G401 (cell line): ENCODE results near the gene TSPAN10. TPM values are rescaled to one million over a fixed set of nuclear protein-coding genes. Genes with fewer than 3 reads are reported as not detected.

Experiments
- DNase-seq: peaks from one replicate; pipeline ENCODE4 v3.0.0-alpha.2; 2015; ENCODE audit warnings: low spot score
- in situ Hi-C: cut with HindIII; loops from 2 replicates; pipeline ENCODE4 v1.10.0; 2016; ENCODE audit warnings: low sequenced_read_pairs, mixed read lengths
- total RNA-seq: library from RNA; depleted of rRNA; stranded (reverse); fragments of >200 nt; shearing (Covaris generic); gene quantifications from 2 replicates; pipeline ENCODE4 v1.2.3, GENCODE V29; 2014

TSPAN10 gene
- total RNA-seq, 1 experiment from 2014 or later = 66.8 TPM

DNA sequence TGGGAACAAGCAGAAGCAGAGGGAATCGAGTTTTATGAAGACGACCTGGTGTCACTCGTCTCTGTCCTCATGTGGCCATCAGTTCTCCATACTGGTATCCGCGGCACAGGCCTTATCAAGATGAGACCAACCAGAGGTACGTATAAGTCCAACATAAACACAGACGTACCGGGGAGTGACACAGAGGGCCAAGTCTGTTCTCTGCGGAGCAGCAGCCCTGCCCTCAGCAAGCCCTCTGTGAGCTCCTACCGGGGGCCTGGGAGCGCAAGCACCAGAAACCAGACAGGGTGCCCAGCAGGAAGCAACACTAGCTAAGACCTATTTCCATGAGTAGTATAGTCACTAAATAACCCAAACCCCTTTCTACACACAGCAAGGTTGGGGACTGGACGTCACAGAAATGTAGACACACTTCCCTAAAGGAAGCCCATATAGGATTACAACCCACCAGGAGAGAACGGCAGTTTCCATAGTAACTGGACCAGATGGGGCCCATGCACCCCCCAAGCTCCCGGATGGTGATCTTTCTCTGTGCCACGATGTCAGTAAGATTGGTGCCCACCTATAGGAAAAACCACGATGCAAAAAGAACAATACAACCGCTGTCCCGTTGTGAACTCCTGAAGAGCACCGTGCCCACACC is 45.7 kb downstream of the TSPAN10 start:
- no peak for DNase-seq
- in situ Hi-C loops = no loop called here

DNA sequence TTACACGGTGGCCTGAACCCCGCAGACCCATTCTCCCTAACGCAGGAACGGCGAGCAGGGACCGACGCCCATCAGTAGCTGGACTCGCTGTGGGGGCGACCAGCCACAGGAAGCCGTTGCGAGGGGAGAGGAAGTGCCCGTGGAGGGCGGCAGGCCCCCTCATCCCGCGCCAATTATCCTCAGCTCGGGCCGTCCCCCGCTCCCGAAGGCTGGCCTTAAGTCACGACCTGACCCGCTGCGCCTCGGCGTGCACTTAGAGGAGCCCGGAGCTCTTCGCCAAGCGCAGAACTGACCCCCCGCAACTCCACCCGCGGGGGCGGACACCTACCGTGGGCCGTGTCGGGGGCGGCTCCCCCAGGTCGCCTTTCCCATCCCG is 46.2 kb downstream of the TSPAN10 start:
- no peak for DNase-seq
- in situ Hi-C loops = no loop called here

DNA sequence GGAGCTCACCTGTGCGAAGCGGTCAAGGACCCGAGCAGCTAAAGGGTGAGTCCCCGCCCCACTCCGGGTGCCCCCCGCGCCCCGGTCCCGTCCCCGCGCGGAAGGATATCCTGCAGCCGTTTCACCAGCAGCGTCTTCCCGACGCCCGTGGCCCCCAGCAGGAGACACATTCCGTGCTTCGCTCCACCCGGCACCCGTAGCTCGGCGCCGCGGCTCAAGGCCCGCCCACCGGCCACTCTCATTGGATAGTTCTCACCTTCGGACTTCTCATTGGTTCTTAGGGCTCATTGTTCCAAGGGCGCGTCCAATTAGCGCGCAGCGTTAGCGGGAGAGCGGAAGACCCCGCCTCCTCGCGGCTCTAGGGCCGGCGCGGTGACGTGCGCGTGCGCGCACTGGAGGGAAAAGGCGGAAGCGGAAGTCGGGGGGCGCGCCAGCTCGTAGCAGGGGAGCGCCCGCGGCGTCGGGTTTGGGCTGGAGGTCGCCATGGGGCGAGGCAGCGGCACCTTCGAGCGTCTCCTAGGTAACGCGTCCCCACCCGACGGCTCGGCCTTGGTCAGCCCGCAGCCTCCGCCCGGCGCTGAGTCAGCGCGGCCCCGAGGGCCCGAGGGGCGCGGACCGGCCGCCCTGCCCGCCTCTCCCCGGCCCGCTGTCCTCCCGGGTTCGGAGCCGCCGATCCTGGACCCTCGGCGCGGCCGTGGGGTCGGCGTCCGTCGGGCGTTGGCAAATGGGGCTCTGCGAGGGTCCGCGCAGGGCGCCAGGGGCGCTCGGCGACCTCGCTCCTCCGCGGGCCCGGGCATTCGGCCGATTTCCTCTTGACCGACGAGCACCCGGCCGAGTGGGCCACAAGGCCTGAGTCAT is 46.8 kb downstream of the TSPAN10 start, which contains the start of the genes ARL16 and HGS:
TSS of gene ARL16 (minus strand) at position 214 of the 858 bp plus-strand sequence. CDS start at position 170, 44 bp downstream.
TSS of gene HGS (plus strand) at position 428 of the 858 bp plus-strand sequence. CDS start at position 484, 56 bp downstream.
- in situ Hi-C loops = no loop called here
- DNase-seq = peak; percentile 98

DNA sequence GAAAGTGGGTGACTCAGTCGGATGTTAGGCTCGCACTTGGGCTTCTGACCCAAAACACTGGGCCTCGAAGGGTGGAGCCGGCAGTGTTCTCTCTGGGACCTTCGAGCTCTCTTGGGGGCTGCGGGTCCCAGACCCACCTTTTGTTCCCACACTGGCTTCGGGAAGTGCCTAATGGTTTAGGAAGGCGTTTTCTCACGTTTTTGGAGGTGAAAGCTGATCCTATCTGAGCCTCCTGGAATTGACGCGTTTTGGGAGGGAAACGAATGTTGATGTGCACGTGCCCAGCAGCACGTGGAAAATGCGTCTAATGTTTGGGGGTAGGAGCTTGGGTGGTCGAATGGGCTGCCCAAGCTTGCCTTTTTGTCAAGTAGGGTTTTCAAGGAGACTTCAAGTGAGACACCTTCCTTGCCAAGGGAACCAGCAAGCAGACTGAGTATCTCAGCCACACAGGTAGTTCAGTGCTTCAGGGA is 47.5 kb downstream of the TSPAN10 start:
- no peak for DNase-seq
- in situ Hi-C loops = no loop called here

DNA sequence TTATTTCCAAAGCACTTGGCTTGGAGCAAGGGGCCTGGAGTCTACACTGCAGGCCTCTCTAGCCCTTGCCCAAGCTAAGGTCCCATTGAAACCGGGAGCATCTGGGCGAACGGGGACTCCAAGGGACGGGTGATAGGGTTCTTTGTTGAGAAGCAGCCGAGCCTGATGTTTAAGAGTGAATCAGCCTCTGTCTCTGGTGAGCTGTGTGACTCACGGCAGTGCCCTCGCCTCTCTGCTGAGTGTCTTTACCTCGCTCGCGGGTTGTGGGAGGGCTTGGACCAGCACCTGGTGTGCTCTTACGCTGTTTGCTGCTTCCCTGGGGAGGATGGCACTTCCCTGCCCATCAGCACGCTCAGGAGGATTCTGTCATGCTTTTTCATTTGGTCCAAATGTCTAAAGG is 48.1 kb downstream of the TSPAN10 start:
- no peak for DNase-seq
- in situ Hi-C loops = no loop called here

DNA sequence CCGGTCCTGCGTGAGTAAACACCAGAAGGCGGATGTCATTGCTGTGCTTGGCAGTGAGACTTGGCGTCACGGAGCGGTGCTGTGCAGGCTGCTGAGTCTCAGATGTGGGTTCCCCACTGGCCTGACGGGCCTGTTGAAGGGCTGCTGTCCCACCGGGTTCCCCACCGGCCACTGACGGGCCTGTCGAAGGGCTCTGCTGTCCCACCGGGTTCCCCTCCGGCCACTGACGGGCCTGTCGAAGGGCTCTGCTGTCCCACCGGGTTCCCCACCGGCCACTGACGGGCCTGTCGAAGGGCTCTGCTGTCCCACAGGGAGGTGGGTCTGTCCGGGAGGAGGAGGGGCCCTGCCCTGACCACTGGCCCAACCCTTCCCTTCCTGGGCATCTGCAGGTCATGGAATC is 49.6 kb downstream of the TSPAN10 start:
- in situ Hi-C loops = no loop called here

DNA sequence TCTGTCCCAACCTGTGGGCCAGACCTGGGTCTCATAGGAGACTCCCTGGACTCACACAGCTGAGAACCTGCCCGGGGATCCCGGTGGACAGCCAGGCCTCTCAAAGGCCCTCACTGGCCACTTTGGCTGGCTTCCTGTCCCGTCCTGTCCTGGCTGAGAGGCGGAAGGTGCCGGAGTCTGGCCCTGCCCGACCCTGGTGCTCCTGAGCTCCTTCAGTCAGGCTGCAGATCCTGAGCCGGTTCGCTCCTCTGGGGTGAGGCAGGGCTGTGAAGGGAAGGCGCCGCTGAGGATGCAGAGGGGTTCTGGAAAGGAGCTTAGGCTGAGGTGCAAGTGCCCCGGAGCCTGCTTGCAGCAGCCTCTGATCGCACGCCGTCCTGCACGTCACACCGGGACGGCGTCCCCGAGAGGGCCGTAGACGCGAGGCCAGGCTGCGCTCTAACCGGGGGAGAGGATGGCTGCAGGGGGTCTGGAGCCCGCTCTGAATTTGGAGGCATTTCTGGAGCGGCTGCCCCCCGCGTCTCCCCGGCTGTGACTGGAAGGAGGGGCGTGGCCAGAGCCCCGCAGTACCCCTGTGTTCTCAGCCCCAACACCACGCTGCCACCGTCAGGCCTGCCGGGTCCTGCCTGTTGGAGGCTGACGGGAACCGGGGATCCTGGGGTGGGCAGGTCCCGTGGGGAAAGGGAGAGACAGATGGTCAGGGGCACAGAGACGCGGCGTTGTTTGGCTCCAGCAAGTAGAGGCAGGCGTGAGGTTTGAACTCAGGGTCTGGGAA is 51.0 kb downstream of the TSPAN10 start:
- in situ Hi-C loops = no loop called here
- DNase-seq = no peak

More for the DNA sequence above, 49.6 kb downstream of the TSPAN10 start:
- no peak for DNase-seq

DNA sequence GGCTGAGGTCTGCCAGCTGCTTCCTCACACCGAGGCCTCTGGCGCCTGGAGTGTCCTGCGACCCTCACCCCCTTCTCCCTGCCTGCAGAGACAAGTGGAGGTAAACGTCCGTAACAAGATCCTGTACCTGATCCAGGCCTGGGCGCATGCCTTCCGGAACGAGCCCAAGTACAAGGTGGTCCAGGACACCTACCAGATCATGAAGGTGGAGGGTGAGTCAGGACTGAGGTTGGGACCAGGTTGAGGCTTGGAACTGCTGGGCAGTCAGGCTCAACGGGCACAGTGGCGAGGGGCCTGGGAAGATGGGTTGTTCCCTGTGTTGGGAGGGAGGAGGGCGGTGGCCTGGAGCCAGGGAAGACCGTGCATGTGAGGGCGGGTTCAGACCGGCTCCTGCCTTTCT is 51.6 kb downstream of the TSPAN10 start:
- in situ Hi-C loops = no loop called here
- DNase-seq = no peak

DNA sequence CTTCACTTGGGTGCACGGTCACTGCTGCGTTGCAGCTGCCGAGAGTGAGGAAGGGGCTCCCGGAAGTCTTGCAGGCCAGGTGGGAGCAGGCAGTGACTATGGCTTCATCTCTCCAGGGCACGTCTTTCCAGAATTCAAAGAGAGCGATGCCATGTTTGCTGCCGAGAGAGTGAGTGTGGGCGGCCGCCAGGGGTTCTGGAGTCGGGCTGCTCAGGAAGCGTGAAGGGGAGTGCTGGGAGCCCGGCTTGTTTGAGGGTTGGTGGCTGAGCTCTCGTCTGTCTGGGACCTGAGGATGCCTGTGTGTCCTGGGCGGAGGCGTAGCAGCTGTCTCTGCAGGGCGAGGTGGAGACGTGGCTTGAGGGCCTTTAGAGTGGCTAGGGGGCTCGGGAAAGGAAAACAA is 53.1 kb downstream of the TSPAN10 start:
- in situ Hi-C loops = no loop called here
- no peak for DNase-seq

DNA sequence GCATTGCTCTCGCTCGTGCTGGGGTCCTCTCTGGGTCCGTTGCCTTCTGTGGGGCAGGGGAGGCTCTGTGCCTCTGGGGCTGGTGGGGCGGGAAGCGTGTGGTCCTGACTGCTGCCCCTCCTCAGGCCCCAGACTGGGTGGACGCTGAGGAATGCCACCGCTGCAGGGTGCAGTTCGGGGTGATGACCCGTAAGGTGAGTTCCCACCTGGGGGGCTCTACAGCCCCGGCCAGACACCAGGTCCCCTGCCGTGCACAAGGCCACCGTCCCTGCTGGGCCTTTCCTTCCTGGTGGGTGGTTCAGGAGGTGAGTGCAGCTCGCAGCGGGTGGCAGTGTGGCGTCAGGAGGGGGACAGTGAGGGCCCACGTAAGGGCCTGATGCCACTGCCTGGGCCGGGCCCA is 53.6 kb downstream of the TSPAN10 start:
- in situ Hi-C loops = no loop called here
- DNase-seq = no peak

DNA sequence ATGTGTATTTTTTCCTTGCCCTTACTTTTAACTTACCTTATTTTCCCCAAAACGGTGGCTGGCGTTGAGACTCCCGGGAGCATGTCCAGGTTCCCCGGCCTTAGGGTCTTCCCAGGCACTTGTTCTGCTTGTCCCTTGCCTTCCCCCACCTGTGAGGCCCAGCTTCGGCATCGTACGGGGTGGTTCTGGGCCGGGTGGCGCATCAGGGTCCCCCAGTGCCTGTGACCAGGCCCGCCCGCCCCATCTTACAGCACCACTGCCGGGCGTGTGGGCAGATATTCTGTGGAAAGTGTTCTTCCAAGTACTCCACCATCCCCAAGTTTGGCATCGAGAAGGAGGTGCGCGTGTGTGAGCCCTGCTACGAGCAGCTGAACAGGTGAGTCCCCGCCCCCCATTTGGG is 54.2 kb downstream of the TSPAN10 start:
- no peak for DNase-seq
- in situ Hi-C loops = no loop called here

DNA sequence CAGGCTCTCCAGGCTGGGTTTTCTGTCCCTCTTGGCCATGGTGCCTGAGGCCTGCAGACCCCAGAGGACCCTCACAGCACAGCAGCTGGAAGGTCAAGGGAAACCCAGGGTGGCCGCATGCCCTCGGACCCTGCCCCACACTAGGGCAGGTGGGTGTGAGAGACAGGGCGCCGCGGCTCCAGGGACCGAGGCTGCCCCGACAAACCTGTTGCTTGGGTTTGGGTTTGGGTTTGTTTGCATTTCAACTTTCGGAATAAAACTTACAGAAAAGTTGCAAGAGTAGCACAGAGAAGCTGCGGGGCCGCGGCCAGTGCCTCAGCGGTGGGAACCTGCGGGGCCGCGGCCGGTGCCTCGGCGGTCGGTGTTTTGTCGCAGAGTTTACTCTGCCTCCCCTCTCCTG is 54.6 kb downstream of the TSPAN10 start:
- in situ Hi-C loops = no loop called here
- no peak for DNase-seq

DNA sequence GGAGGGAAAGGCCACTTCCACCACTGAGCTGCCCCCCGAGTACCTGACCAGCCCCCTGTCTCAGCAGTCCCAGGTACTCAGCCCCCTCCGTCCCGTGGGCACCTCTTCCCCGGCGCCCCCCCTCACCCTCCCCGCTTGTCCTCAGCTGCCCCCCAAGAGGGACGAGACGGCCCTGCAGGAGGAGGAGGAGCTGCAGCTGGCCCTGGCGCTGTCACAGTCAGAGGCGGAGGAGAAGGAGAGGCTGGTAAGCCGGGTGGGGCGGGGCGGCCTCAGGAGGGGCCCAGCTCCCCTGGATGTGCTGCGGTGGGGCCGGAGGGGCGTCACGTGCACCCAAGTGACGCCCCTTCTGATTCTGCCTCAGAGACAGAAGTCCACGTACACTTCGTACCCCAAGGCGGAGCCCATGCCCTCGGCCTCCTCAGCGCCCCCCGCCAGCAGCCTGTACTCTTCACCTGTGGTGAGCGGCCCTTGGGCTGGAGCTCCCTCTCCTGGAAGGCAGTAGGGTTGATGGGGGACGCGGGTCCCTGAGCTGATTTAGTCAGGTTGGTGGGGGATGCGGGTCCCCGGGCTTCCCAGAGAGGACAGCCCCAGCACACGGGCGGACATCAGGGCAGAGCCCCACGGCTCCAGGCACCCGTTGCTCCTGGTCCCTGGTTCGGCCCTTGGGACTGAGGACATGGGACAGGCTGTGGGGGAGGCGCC is 56.7 kb downstream of the TSPAN10 start:
- in situ Hi-C loops = no loop called here
- DNase-seq = no peak

DNA sequence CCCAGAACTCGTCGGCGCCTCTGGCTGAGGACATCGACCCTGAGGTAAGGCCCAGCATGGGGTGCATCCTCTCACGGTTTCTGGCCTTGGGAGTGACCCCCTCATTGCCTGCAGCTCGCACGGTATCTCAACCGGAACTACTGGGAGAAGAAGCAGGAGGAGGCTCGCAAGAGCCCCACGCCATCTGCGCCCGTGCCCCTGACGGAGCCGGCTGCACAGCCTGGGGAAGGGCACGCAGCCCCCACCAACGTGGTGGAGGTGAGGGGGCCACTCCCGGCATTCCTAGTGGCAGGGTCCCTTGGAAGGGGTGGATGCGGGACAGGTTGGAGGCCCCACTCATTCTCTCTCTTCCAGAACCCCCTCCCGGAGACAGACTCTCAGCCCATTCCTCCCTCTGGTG is 57.8 kb downstream of the TSPAN10 start:
- DNase-seq = no peak
- in situ Hi-C loops = no loop called here

DNA sequence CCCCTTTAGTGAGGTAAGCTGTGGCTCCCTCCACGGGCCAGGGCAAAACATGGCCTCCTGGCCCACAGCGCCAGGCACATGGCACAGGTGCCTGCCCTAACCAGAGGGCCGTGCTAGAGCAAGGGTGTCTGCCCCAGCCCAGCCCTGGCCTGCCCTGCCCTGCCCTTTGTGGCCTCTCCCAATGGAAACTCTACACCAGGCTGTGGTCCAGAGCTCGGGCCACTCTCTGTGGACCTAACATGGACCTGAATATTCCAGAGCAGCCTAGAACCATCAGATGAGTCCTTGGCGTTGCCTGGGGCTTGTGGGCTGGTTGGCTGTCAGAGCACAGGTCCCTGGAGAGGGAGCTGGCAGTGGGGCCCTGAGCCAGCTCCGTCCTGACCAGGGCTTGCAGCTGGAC is 58.2 kb downstream of the TSPAN10 start:
- no peak for DNase-seq
- in situ Hi-C loops = no loop called here

DNA sequence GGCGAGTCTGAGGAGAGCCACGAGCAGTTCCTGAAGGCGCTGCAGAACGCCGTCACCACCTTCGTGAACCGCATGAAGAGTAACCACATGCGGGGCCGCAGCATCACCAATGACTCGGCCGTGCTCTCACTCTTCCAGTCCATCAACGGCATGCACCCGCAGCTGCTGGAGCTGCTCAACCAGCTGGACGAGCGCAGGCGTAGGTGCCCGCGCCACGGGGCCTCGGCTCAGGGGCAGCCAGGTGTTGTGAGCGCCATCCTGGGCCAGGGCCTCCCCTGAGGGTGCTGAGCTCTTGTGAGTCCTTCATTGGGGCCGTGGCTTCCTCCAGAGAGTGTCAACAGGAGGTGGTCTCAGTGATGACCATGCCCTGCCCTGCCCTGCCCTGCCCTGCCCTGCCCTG is 58.8 kb downstream of the TSPAN10 start:
- DNase-seq = no peak
- in situ Hi-C loops = no loop called here

DNA sequence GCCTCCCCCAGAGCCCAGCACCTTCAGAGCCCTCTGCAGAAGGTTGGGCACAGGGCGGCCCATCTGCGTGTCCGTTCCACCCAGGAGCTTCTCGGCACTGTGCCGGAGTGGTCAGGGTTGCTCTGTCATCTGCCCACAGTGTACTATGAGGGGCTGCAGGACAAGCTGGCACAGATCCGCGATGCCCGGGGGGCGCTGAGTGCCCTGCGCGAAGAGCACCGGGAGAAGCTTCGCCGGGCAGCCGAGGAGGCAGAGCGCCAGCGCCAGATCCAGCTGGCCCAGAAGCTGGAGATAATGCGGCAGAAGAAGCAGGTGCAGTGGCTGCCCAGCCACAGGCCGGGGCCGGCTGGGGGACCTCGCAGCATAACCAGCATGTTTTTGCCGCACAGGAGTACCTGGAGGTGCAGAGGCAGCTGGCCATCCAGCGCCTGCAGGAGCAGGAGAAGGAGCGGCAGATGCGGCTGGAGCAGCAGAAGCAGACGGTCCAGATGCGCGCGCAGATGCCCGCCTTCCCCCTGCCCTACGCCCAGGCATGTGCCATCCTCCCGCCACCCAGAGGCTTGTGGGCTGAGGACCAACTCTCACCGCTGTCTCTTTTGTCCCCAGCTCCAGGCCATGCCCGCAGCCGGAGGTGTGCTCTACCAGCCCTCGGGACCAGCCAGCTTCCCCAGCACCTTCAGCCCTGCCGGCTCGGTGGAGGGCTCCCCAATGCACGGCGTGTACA is 59.4 kb downstream of the TSPAN10 start:
- in situ Hi-C loops = no loop called here
- no peak for DNase-seq

DNA sequence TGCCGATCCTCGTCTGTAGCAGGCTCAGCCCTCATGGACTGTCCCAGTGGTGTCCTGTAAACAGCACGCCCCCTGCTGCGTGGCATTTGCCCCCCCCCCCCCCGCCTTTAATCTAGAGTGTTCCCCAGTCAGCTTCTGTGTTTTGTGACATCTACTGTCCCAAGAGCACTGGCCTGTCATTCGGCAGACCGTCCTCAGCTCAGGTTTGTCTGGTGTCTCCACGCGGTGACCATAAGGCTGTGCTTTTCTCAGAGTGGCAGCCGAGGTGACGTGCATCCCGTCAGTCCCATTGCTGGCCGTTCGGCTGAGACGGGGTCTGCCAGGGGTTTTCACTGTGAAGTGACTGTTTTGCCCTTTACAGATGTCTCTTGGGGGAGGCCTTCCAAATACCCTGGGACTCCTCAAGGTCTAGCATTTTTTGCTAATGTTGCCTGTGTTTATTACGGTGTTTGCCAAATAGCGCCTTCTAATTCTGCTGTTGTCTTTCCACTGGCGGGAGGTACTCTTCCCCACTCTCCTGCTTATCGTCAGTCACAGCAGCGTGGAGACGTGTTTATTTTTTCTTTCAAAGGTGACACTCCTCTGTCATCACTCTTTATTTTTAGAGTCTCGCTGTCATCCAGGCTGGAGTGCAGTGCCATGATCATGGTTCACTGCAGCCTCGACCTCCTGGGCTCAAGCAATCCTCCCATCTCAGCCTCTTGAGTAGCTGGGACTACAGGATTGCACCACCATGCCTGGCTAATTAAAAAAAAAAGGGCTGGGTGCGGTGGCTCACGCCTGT is 60.5 kb downstream of the TSPAN10 start:
- DNase-seq = no peak
- in situ Hi-C loops = no loop called here
